Raji (cell line): ENCODE data around the gene EDDM3A.

Experiments used
- POLR2A ChIP-seq: IDR thresholded peaks from 2 replicates; pipeline ENCODE4 v1.6.1; 2011; ENCODE audit warnings: low read depth, low read length, control low read depth; ENCODE audit not compliant: insufficient read depth

EDDM3A gene

DNA sequence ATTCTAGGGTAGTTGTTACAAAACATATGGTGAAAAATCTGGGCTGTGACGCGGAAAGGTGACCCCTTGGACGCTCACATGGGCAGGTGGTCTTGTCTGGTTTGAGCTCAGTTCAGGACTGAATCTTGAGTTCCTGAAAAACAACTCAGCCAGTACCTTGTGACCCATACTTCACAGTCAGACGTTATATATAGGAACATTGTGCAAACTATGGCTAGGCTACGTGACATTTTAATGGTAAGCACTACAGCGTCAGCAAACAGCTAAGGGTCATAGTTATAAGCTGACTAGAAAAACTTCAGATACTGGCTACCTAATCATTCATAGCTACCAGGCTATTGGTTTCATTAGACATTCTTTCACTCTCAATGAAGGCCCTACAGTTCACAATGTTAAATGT lies 14.8 kb upstream of the EDDM3A start:
- no peak for TF ChIP-seq POLR2A

DNA sequence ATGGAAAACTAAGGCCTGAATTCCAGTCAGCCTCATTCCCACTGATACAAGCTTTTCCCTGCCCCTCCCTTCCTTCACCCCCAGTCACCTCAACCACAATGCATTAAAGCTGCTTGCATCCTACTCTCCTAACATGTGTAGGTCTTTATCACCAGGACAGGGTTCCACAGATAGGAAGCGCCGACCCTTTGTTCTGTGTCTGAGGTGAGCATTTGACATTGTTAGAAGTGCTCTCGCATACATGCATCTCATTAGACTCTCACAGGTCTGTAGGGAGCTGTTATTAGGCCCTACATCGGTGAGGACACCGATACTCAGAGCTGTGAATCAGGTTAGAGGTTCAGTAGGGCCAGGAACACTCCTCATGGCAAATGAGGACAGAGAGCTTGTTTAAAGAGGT lies 13.2 kb upstream of the EDDM3A start:
- TF ChIP-seq POLR2A, result no peak

DNA sequence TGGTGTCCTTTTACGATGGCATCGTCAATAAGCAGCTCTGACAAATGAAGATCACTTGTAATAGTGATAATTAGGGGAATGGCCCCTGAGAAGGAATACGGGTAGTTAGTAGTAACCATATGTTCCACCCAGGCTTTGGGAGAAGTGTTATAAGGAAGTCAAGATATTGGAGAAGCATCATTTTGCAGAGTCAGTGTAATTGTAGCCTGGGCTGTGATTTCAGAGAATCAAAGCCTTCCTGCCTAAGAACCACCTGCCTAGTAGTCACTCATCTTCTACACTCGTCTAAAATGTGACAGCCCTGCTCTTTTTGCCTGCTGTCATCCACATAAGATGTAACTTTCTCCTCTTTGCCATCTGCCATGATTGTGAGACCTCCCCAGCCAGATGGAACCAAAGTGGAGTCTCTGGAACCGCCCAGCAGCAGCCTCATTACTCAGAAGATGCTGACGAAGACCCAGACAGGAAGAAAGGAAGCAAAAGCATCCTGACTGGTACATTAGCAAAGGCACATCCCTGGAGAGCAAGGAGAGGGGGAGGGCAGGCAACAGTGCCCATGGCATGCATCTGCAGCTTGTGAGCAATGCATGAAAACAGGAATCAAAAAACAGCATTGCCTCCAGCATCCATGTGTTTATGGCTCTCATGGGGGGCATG lies 12.6 kb upstream of the EDDM3A start:
- no peak for TF ChIP-seq POLR2A

DNA sequence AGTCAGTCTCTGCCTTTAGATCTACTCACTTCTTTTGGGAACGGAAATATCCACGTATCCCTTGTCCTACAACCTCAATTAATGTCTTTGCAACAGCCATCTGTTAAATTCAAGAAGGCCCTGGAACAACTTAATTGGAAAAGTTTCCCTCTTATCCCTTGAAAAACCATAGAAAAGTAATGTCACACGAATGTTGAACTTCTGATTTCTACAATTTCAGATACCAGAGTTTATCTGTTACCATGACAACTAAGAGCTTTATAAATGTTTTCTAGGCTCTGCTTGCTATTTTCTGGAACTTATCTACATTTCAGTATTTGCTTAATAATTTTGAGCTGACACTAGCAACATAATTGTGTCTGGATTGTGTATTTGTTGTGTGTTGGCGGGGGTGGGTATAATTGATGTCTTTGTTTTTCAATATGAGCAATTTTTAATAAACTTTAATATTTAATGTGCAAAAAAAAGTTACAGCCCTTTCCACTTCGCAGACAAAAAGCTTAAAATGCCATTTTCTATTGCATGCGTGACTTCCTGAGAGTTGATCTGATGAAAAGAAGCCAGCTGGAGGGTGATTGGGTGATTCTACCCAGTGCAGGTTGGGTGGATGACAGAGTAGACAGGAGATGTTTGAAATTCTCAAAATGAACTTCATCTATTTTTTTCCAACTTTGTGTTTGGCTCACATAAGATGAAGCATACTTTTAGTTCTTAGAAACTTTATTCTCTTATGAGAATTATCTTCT lies 11.8 kb upstream of the EDDM3A start:
- no peak for TF ChIP-seq POLR2A

DNA sequence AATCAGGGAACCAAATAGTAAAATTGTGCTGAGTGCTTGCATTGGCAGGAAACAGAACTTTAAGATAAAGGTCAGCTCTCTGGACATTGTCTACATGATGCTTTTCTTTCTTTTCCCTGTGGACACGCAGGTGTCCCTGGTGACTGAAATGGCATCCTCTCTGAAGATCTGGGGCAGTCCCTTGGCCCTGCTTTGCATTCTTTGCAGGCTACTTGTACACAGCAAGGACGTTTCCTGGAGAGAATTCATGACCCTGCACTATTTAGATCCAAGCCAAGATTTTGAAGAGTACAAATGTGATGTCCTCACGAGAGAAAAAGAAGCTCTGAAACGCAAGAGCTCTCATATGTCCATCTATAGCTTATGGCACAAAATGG lies 11.3 kb upstream of the EDDM3A start:
- no peak for TF ChIP-seq POLR2A

DNA sequence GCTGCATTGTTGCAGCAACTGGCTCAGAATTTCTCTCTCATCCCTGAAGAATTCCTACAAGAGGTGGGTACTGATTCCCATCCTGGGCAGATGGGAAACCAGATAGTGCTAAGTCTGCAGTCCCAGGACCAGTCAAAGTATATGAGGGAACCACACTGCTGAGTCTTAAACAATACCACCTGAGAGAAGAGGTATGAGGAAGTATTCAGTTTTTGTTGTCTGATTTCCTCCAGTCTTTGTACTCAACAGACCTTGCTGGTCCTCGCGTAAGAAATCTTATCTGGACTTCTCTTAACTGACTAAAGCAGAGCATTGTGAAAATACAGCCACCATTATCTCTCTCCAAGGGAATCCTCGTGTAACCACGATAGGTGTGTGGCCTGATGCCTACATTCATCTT lies 3.6 kb upstream of the EDDM3A start:
- no peak for TF ChIP-seq POLR2A

DNA sequence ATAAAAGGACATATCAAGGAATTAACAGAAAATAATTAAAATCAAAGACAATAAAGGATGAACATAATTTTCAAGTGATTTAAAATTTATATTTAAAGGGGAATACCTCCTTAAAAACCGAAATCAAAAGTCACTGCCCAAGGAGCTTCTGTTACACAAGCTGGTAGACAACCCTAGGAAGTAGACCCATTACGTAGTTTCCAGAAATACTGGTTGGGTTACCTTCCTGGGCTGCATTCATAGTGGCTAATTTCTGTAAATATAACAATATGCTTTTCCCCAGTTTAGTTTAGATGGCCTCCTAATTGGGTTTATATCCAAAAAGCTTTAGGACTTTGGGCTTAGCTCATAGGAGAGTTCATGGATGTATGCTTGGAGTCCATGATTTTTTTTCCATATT lies 2.1 kb upstream of the EDDM3A start:
- no peak for TF ChIP-seq POLR2A

DNA sequence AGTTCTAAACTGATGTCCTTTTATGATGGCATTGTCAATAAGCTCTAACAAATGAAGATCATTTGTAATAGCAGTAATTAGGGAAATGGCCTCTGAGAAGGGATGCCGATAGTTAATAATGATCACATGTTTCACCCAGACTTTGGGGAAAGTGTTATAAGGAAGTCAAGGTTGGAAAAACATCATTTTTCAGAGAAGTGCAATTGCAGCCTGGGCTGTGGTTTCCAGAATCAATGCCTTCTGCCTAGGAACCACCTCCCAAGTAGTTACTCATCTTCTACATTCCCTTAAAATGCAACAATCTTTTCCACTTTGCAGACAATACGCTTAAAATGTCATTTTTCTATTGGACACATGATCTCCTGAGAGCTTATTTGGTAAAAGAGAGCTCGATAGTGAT lies 879 bp downstream of the EDDM3A start:
- TF ChIP-seq POLR2A, result no peak

DNA sequence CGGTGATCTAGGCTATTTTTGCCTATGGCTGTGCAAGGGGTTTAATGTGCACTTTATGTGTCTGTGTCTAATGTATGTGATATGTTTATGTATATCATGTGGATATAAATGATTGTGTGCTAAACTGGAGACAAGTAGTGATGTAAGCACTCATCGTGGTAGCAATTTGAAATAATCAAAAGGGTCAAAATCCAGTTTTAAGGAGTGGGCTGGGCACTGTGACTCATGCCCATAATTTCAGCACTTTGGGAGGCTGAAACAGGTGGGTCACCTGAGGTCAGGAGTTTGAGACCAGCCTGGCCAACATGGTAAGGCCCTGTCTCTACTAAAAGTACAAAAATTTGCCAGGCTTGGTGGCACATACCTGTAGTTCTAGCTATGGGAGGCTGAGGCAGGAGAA lies 2.8 kb downstream of the EDDM3A start:
- TF ChIP-seq POLR2A, result no peak

DNA sequence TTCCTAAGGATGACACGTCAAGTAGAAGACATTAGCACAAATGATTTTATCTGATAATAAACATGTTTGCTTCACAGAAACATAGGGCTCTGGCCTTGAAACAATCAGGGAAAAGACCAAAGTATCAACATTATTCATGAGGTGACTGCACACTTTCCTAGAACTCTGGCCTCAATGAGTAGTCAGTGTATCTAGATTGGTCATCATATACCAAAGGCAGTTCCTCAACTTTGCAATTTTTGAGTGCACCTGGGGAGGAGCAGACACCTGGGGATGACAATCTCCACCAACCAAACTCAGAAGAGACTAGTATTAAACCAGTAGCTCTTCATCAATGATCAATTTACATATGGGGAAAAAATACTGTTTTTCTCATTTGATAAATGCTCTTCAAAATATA lies 4.5 kb downstream of the EDDM3A start:
- no peak for TF ChIP-seq POLR2A

DNA sequence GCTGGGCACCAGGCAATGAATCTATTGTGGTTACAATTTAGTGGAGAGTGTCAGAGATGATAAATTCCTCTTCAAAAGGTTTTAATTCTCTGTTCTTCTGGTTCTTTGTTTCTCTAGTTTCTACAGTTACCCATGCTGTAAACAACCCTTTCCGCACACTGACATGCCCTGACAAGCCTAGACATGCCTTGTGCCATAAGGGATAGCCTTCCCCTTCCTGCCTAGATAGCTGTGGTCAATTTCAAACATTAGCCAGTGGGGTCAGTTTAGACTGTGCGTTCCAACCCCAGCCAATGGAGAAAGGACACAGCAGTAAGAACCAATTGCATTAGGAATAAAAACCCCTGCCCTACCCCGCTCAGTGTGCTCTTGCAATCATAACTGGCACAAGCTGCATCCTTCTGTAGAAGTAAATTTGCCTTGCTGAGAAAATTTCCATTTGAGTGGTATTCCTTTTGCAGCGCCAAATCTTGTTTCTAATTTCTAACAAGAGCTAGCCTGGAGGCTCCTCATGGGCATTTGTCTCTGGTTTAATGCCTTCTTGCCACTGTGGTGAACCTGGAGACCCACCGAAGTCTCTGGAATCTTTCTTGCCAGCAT lies 6.4 kb downstream of the EDDM3A start:
- TF ChIP-seq POLR2A, result no peak

DNA sequence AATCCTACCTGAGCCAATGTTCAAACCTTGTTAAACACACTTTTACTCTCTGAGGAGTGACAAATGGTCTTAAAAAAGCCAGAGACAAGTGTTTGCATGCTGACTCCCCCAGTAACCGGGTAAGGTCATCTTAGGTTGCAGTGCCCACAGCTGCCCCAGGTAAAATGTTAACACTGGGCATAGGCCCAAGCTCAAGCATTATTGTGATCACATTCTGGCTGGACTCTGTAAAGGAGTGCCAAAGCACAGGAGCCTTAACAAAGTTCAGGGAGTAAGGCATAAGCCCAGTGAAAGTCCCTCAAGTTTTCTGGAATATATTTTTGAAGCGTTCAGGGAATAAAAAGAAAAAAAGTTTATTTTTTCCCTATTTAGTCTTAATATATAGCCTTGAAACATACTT lies 8.6 kb downstream of the EDDM3A start:
- no peak for TF ChIP-seq POLR2A

DNA sequence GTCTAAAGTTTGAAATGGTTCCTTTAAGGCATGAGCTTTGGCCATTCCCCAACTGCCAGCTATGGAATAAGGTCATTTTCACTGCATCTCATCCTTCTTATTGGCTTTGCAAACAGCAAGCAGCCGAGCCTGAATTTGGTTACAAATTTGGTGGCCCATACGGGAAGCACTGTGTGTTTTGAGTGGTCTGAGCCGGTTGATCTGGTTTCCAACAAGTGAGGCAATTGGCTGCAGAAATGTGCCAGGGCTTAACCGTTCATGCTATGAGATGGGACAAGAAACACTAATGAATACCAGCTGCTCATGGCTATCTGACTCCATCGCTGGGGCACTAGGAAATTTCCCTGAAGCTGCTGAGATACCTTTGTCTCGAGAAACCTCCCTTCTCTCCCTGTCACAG lies 9.3 kb downstream of the EDDM3A start:
- TF ChIP-seq POLR2A, result no peak

DNA sequence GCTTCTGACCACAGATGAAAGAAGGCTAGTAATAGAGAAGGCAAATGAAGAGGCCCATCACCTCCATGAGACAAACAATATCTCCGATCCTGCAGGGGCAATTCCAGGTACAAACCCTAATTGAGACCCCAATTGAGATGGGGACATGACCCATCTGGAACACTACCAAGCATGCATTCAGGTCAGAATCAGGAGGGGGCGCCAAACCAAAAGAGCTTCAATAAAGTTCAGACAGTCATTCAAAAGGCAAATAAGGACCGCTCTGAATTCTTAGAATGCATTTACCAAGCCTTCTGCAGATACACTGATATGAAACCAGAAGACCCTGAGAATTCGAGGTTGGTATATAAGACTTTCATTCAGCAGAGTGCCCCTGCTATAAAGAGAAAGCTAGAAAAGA lies 12.3 kb downstream of the EDDM3A start:
- TF ChIP-seq POLR2A, result no peak

DNA sequence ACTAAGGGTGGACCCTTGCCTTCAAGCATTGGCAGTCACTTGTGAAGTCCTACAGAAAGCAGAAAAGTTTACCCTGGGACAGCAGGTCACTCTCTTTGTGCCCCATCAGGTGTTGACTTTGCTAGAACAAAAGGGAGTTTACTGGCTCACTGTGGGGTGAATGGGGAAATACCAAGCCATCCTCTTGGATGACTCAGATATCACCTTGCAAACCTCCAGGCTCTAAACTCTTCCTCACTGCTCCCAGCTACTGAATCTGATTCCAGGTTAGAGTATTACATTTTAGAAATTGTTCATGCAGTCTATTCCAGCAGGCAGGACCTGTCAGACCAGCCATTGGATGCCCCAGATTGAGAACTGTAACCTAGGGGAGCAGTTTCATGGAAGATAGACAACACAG lies 15.3 kb downstream of the EDDM3A start:
- no peak for TF ChIP-seq POLR2A

DNA sequence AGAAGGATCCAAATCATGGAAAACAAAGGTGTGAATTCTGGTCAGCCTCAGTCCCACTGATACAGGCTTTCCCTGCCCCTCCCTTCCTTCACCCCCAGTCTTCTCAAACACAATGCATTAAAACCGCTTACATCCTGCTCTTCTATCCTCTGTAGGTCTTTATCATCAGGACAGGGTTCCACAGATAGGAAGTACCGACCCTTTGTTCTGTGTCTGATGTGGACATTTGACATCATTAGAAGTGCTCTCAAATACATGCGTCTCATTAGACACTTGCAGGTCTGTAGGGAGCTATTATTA lies 22.9 kb downstream of the EDDM3A start:
- no peak for TF ChIP-seq POLR2A

DNA sequence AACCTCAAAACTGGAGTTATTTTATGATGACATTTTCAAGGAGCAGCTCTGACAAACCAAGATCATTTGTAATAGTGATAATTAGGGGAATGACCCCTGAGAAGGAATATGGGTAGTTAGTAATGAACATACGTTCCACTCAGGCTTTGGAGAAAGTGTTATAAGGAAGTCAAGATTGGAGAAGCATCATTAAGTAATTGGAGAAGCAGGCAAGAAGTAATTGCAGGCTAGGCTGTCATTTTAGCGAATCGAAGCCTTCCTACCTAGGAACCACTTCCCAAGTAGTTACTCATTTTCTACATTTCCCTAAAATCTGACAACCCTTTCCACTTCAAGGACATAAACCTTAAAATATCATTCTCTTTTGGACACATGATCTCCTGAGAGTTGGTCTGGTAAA lies 23.7 kb downstream of the EDDM3A start:
- TF ChIP-seq POLR2A, result no peak
